A673 (cell line): Measurements from ENCODE around the gene AKR1A1.

Source experiments
- EZH2 ChIP-seq: fragments of 200-600 bp; sonication (generic); IDR thresholded peaks from 2 replicates; pipeline ENCODE4 v1.6.1; 2017; ENCODE audit warnings: borderline replicate concordance, low read depth, mild to moderate bottlenecking, mixed read lengths, antibody characterized with exemption, low read length; ENCODE audit not compliant: poor library complexity, severe bottlenecking
- TF ChIP-seq, protein P1 (sequence below): fragments of 300-800, 200-600 bp; sonication (generic); conservative IDR thresholded peaks from 2 replicates; pipeline ENCODE4 v1.5.1; 2017; ENCODE audit warnings: low read depth, mild to moderate bottlenecking, antibody characterized with exemption, low read length, moderate library complexity, mixed read lengths

DNA sequence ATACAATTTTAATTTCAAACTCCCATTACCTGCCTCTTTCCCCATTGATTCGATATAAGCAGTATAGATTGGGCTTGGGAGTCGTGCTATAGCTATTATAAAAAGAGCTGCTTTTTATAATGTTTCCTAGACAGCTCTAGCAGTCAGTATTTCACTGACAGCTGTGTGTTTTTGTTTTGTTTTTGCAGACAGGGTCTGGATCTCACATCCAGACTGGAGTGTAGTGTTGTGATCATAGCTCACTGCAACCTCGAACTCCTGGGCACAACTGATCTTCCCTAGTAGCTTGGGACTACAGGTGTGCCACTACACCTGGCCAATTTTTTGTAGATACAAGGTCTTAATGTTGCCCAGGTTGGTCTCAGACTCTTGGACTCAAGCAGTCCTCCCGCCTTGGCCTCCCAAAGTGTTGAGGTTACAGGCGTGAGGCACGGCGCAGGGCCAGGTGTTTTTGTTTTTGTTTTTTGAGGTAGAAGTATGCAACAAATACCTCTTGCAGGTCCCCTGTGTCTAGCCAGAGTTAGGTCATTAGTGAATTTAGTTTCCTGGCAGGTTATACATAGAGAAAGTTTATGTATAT is 35.0 kb downstream of the AKR1A1 start:
- TF ChIP-seq, protein P1, sequence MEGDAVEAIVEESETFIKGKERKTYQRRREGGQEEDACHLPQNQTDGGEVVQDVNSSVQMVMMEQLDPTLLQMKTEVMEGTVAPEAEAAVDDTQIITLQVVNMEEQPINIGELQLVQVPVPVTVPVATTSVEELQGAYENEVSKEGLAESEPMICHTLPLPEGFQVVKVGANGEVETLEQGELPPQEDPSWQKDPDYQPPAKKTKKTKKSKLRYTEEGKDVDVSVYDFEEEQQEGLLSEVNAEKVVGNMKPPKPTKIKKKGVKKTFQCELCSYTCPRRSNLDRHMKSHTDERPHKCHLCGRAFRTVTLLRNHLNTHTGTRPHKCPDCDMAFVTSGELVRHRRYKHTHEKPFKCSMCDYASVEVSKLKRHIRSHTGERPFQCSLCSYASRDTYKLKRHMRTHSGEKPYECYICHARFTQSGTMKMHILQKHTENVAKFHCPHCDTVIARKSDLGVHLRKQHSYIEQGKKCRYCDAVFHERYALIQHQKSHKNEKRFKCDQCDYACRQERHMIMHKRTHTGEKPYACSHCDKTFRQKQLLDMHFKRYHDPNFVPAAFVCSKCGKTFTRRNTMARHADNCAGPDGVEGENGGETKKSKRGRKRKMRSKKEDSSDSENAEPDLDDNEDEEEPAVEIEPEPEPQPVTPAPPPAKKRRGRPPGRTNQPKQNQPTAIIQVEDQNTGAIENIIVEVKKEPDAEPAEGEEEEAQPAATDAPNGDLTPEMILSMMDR, result no peak
- no peak for TF ChIP-seq EZH2
